Activated T-cell treated with anti-CD3 and anti-CD28 coated beads for 48 hours (primary cell): ENCODE measurements around the gene SMIM23.

Source experiments
- DNase-seq: peaks from one replicate; pipeline ENCODE4 v3.0.0-alpha.2; 2020; ENCODE audit warnings: low read depth

The SMIM23 gene

GRCh38 chr5:171820561-171820960 is 34.9 kb downstream of the SMIM23 start:
- no peak for DNase-seq

- DNase-seq = no peak
These were observed 35.7 kb downstream of the SMIM23 start for GRCh38 chr5:171821286-171821685.

GRCh38 chr5:171823269-171823668 is 37.7 kb downstream of the SMIM23 start:
- DNase-seq = no peak

GRCh38 chr5:171825051-171825450 is 39.4 kb downstream of the SMIM23 start:
- DNase-seq = no peak

GRCh38 chr5:171826132-171826531 is 40.5 kb downstream of the SMIM23 start:
- no peak for DNase-seq

- DNase-seq = no peak
These were observed 41.5 kb downstream of the SMIM23 start for GRCh38 chr5:171827162-171827561.

- no peak for DNase-seq
These were observed 45.1 kb downstream of the SMIM23 start for GRCh38 chr5:171830686-171831085.

- DNase-seq = no peak
These were observed 47.2 kb downstream of the SMIM23 start for GRCh38 chr5:171832775-171833174.

GRCh38 chr5:171834461-171834860 is 48.8 kb downstream of the SMIM23 start:
- no peak for DNase-seq

- no peak for DNase-seq
These were observed 49.4 kb downstream of the SMIM23 start for GRCh38 chr5:171835066-171835465.

- DNase-seq = no peak
These were observed 51.9 kb downstream of the SMIM23 start for GRCh38 chr5:171837522-171837921.

- DNase-seq = no peak
These were observed 52.4 kb downstream of the SMIM23 start for GRCh38 chr5:171838066-171838465.

GRCh38 chr5:171839112-171839511 is 53.5 kb downstream of the SMIM23 start:
- no peak for DNase-seq

- no peak for DNase-seq
These were observed 54.4 kb downstream of the SMIM23 start for GRCh38 chr5:171840066-171840465.
